Measurements from ENCODE around the gene ATP7A.

The ATP7A gene

GRCh38 chrX:77945910-77946545, 35.5 kb downstream of the ATP7A start:
- no peak for DNase-seq

GRCh38 chrX:77946571-77946970, 36.1 kb downstream of the ATP7A start:
- no peak for DNase-seq

GRCh38 chrX:77949840-77950239, 39.3 kb downstream of the ATP7A start:
- DNase-seq: no peak

- no peak for DNase-seq
Observed at GRCh38 chrX:77952173-77952572, 41.7 kb downstream of the ATP7A start.

GRCh38 chrX:77953302-77953701, 42.8 kb downstream of the ATP7A start:
- no peak for DNase-seq

- DNase-seq: no peak
Observed at GRCh38 chrX:77953708-77954107, 43.2 kb downstream of the ATP7A start.

- no peak for DNase-seq
Observed at GRCh38 chrX:77960567-77960966, 50.1 kb downstream of the ATP7A start.

- DNase-seq: no peak
Observed at GRCh38 chrX:77961063-77961462, 50.6 kb downstream of the ATP7A start.

GRCh38 chrX:77962068-77962902, 51.8 kb downstream of the ATP7A start:
- no peak for DNase-seq

GRCh38 chrX:77966361-77966760, 55.9 kb downstream of the ATP7A start:
- no peak for DNase-seq

- DNase-seq: no peak
Observed at GRCh38 chrX:77967631-77968030, 57.1 kb downstream of the ATP7A start.

- no peak for DNase-seq
Observed at GRCh38 chrX:77969538-77969937, 59.0 kb downstream of the ATP7A start, which contains the start of gene PGAM4. PGAM4 (minus strand) TSS chrX:77969638; CDS start chrX:77969638, 0 bp downstream.

- no peak for DNase-seq
Observed at GRCh38 chrX:77975755-77976154, 65.3 kb downstream of the ATP7A start.

GRCh38 chrX:77977095-77977494, 66.6 kb downstream of the ATP7A start:
- DNase-seq: no peak

- DNase-seq: no peak
Observed at GRCh38 chrX:77977518-77977917, 67.0 kb downstream of the ATP7A start.

GRCh38 chrX:77979870-77980269, 69.4 kb downstream of the ATP7A start:
- no peak for DNase-seq

GRCh38 chrX:78011846-78012245, 101.4 kb downstream of the ATP7A start:
- DNase-seq: no peak

GRCh38 chrX:78019586-78020483, 109.3 kb downstream of the ATP7A start:
- no peak for DNase-seq

- no peak for DNase-seq
Observed at GRCh38 chrX:78024349-78025059, 114.0 kb downstream of the ATP7A start.

- no peak for DNase-seq
Observed at GRCh38 chrX:78027798-78028197, 117.3 kb downstream of the ATP7A start.

GRCh38 chrX:78029663-78030062, 119.2 kb downstream of the ATP7A start:
- peak; percentile 5 for DNase-seq

GRCh38 chrX:78035061-78035460, 124.6 kb downstream of the ATP7A start:
- no peak for DNase-seq

GRCh38 chrX:78037881-78038280, 127.4 kb downstream of the ATP7A start:
- DNase-seq: no peak
